Subcutaneous adipose tissue (tissue), 4 donors: ENCODE results near the gene ADAMTS14. TPM values are rescaled to one million over a fixed set of nuclear protein-coding genes. Genes with fewer than 3 reads are reported as not detected.

Source experiments
- total RNA-seq, 4 donors: library from RNA; depleted of rRNA; stranded (reverse); fragments of >200 nt; gene quantifications; one replicate each; pipeline ENCODE4 v1.1.0, GENCODE V29; 2016
- TF ChIP-seq, protein P1 (sequence below): fragments of 450-650 bp; IDR thresholded peaks from one replicate; pipeline ENCODE4 v1.5.1; 2016; ENCODE audit warnings: low read depth, mild to moderate bottlenecking, control low read depth, antibody characterized with exemption, moderate library complexity

Gene ADAMTS14
- total RNA-seq, 4 donors from 2014 or later: not detected

DNA sequence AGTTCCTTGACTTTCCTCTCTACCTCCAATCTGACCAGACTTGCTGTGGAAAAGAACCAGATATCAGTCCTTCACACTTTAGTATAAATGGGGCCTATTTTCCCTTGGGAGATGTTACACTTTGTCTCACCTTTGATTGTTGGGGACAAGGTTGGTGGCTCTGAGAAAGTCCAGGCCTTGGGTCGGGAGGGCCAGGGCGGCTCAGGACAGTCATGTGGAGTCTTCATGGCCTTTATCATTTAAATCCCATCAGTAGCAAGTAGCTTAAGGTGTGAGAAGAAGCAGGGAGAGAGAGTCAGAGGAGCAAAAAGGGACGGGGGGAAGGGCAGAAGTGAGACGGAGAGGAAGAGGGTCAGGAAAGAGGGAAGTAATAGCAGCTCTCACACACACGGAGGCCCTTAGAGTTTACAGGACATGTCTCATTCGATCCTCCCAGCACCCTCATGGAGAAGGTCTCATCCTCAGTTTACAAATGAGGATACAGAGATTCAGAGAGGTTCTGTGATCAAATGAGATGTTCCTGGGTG is 72.4 kb downstream of the ADAMTS14 start:
- TF ChIP-seq, protein P1, sequence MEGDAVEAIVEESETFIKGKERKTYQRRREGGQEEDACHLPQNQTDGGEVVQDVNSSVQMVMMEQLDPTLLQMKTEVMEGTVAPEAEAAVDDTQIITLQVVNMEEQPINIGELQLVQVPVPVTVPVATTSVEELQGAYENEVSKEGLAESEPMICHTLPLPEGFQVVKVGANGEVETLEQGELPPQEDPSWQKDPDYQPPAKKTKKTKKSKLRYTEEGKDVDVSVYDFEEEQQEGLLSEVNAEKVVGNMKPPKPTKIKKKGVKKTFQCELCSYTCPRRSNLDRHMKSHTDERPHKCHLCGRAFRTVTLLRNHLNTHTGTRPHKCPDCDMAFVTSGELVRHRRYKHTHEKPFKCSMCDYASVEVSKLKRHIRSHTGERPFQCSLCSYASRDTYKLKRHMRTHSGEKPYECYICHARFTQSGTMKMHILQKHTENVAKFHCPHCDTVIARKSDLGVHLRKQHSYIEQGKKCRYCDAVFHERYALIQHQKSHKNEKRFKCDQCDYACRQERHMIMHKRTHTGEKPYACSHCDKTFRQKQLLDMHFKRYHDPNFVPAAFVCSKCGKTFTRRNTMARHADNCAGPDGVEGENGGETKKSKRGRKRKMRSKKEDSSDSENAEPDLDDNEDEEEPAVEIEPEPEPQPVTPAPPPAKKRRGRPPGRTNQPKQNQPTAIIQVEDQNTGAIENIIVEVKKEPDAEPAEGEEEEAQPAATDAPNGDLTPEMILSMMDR: no peak

DNA sequence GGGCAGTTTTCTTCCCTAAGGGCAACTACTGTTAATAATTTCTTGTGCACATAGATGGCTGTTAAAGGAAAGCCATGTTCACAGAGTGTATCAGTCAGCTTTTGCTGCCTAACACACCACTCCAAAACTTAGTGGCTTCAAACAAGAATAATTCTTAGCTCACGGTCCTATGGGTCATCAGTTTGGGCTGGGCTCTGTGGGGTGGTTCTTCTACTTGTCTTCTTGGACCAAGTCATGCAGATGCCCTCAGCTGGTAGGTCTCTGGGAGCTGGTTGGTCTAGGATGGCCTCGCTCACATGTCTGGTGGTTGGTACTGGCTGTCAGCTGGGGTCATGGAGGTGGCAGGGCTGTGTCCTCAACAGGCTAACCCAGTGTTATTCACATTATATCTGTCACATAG is 73.2 kb downstream of the ADAMTS14 start:
- TF ChIP-seq, protein P1: no peak

DNA sequence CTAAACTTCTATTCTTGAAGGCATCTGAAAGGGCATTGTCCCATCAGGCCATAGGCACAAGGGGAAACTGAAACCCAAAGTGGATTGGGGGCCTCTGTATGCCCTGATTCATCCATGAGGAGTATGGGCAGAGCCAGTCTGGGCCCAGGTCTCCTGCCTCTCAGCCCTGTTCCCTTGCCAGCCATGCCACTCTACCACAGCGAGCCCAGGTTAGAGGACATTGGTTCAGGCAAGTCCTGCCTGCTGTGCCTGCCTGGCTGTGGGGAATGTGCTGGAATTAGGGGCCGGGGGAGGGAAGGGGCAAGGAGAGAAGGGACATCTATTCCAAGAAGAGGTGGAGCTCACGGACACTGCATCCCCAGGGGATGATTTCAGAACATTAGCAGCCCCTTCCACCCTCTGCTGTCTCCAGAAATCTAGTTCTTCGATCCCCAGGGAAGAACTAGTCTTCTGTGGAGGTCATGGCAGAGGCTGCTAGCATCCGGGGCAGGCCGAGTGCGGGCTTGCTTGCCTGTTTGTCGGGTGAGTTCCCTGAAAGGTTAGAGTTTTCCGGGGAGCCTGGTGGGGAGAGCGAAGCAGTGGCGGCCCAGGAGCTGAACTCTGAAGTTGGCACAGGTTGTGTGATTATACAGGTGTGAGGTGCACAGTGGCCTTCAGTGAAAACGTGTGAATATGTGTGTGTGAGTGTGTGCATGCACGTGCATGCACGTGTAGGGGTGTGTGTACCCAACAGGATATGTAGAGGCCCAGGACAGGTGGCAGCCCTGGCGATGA is 75.1 kb downstream of the ADAMTS14 start:
- TF ChIP-seq, protein P1: no peak

DNA sequence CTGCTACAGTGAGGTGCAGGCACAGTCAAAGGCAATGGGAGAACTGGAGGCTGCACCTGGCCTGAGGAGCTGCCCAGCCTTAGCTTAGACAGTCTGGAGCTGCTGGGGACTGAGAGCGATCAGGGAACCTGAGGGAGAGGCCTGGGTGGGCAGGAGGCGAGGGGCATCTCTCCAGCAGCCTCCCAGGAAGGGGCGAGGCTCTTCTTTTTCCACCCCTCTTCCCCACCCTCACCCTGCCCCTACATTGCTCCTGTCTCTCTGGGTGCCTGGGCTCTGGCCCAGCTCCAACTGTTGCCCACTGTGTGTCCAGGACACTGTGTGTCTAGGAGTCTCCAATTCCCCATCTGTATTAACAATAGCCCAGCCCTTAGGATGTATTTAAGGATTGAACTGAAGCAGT is 76.0 kb downstream of the ADAMTS14 start:
- TF ChIP-seq, protein P1: no peak

DNA sequence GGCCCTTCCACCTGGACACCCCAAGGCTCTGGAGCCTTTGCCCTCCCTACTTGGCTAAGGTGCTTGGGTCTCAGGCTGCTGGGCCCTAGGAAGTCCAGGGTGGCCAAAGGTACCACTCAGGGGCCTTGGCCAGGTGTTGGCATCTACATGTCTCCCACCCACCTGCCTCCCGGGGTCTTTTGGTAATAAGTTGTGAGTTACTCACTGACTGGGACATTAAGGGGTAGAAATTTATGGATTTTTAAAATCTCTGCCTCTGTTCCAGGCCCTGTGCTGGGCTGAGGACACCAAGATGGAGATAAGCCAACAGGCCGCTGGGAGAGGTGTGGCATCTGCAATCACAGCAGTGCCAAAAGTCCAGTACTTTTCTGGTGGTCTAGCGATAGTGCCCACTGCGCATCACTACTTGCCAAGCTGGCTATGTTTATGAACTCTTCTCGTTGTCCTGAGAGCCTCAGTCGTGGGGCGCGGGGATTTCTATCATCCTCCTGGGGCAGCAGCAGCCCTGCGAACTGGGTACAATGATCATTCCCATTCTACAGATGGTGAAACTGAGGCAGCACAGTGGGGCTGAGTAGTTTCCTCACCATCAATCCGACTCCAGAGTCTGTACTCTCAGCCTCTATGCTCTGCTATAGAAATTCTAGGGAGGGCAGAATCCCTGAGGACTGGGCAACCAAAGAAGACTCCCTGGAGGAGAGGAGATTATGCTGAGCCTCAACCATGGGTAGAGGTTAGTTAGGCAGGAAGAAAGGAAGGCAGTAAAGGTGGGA is 76.7 kb downstream of the ADAMTS14 start:
- TF ChIP-seq, protein P1: no peak

DNA sequence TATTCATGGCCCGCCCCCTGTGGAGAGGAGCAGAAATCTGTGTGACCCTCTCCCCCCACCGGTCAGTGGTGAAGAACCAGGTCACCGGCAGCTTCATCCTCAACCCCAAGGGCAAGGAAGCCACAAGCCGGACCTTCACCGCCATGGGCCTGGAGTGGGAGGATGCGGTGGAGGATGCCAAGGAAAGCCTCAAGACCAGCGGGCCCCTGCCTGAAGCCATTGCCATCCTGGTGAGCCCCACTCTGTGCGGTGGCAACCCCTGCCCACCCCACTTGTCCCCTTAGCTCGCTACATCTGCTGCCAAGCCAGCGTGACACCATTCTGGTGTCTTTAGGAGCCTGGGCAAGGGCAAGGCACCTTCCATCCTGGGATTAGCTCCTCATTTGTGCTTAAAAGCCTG is 77.5 kb downstream of the ADAMTS14 start:
- TF ChIP-seq, protein P1: no peak

DNA sequence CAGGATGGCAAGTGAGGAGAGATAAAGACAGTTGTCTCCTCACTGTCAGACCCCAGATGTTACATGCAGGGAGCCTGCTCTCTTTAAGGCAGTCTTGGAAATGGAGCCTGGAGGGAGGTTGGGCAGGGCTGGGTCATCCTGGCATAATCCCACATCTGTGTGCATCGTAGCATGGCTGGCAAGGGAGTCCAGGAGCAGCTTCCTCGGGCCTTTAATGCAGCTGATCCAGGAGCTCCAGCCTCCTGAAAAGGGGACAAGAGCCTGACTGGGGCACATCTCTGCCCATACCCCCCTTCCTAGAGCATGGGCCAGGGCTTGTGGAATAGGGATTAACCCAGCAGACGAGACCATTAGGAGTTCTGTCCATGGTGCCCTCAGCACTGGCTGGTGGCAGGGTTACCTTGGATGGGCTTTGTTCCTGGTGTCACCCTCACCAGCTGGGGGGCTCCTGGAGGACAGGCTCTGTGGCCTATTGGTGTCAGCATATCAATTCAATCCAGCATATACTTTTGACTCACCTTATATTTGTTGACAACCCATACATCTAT is 77.9 kb downstream of the ADAMTS14 start:
- TF ChIP-seq, protein P1: no peak
